Suprapubic skin (tissue), 3 donors: ENCODE data around the gene AUTS2.

Experiments
- CTCF ChIP-seq, 2 donors: fragments of 200-600 bp in 1 of 2; fragments of 450-650 bp in 1 of 2; sonication (generic) in 1 of 2; IDR thresholded peaks; one replicate each; pipeline ENCODE4 v1.5.1; 2016 to 2019; ENCODE audit warnings: antibody characterized with exemption in 2 of 2, mild to moderate bottlenecking in 1 of 2, moderate library complexity in 1 of 2
- POLR2A ChIP-seq, 2 donors: fragments of 450-650 bp; IDR thresholded peaks; one replicate each; pipeline ENCODE4 v1.6.1; 2017; ENCODE audit warnings: antibody characterized with exemption in 2 of 2, mild to moderate bottlenecking in 2 of 2, moderate library complexity in 2 of 2

- TF ChIP-seq CTCF (IDR thresholded peaks at IDR 0.05) (no peak), POLR2A (IDR thresholded peaks at IDR 0.05) (no peak)
Measured at GRCh38 chr7:69633122-69633831, 35.0 kb downstream of the AUTS2 start.
